GM21786 (cell line): Measurements from ENCODE around the gene CYP17A1.
"Not testable (repeated sequence)": the region's sequence is repeated elsewhere in the genome, so short reads cannot be mapped to it uniquely, and the experiment has no call there.

ENCODE experiments used
- ATAC-seq: cut with Tn5 transposase; IDR thresholded peaks from one replicate; pipeline ENCODE4 v1.9.1; 2021; ENCODE audit not compliant: unreplicated experiment

CYP17A1 gene

DNA sequence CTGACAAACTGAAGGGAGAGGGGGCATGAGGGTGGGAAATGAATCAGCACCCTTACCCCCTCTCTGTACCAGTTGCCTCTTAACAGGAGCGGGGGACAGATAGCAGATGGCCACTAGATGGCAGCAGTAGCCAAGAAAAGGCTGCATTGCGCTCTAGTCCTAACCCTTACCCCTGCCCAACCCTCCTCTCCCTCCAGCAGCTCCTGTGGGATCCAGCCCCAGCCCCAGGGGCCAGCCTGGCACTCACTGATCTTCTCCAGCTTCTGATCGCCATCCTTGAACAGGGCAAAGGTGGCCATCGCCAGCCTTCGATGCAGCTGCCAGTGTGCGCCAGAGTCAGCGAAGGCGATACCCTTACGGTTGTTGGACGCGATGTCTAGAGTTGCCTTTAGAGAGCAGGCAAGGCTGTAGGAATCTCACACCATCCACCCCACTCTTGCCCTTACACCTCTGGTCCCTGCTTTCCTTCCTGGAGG lies 2.2 kb downstream of the CYP17A1 start:
- peak; percentile 53 for ATAC-seq

DNA sequence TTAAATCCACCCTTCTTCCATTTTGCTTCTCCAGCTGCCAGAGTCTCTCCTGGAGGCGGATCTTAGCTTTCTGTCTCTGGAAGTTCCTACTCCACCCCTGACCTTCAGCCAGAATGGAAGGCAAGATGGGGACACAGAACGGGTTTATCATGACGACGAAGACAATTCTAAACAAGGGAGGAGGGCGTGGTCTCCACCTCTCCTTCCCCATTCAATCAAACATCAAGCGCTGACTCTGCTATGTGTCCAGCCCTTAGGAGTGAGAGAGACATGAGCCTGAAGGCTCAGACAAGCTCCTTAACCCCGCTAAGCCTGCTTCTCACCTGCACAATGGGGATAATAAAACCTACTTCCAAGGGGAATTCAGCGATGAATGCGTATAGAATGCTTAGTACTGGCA lies 3.1 kb downstream of the CYP17A1 start:
- no peak for ATAC-seq

DNA sequence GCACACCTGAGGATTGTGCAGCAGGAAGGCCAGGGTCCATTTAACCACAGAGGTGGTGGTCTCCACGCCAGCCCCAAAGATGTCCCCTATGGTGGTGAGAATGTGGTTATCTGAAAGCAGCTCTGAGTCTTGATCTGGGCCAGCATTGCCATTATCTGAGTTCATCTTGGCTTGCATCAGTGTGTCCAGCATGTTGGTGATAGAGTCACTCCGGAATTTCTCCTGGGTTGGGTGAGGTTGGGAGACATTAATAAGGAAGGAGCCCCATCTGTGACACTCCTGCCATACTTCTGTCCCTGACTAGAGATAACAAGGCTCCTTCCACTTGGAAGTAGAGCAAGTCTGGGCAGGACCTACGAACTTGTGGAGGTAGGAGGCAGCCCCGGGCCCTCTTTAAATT lies 4.2 kb downstream of the CYP17A1 start:
- no peak for ATAC-seq

DNA sequence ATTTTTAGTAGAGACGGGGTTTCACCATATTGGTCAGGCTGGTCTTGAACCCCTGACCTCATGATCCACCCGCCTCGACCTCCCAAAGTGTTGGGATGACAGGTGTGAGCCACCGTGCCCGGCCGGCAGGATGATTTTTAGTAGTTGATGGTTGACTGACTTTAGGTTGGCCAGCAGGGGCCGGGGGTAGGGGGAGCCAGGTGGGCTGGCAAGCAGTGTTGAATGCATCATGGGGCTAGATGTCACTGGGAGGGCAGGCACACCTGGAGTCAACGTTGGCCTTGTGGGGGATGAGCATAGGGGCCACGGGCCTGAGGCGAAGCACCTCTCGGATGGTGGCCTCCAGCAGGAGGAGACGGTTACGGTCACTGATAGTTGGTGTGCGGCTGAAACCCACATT lies 5.0 kb downstream of the CYP17A1 start:
- no peak for ATAC-seq

DNA sequence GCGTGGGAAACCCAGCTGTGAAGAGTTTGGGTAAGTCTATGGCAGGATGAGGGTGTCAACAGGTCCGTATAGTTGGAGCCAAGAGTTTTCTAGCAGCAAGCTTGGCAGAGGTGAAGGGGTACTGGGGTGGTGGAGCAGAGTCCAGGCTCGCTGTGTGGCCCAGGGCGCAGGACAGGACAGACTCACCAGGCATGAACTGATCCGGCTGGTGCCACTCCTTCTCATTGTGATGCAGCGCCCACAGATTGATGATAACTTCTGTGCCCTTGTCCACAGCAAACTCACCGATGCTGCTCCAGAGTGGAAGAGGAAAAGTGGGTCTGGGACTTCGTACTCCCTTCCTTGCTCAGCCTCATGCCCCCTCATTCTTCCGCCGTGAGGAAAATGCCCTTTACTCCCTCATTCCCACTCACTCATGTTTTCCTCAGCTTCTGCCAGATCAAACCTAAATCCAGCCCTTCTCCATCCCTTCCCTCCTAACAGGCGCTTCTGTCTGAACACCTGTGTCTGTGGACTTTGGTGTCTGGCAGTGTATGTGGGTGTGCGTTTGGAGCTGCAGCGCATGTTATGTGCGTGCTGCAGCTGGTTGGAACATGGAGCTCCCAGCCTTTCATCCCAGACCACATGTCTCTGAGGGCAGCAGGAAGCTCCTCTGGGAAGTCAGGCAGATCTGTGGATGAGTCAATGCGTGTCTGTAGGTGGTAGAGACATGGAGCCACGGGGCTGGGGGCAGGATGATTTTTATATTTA lies 5.7 kb downstream of the CYP17A1 start:
- no peak for ATAC-seq

DNA sequence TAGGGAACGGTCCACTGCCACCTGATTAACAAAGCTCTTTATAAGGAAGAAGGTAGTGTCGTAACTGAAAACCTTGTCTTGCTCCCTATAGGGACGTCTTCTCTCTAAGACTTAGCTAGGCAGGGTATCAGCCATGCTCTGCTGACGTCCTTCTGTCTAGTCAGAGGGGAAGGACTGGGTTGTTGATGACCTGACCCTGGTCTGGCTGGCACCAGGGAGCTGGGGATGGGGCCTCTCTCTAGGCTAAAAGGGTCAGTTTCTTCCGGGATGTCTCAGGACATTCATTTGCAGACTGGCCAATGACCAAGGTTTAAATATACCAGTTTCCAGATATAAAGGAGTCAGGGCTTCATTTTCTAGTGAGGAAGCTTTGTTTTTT lies 9.6 kb downstream of the CYP17A1 start:
- ATAC-seq, result no peak

DNA sequence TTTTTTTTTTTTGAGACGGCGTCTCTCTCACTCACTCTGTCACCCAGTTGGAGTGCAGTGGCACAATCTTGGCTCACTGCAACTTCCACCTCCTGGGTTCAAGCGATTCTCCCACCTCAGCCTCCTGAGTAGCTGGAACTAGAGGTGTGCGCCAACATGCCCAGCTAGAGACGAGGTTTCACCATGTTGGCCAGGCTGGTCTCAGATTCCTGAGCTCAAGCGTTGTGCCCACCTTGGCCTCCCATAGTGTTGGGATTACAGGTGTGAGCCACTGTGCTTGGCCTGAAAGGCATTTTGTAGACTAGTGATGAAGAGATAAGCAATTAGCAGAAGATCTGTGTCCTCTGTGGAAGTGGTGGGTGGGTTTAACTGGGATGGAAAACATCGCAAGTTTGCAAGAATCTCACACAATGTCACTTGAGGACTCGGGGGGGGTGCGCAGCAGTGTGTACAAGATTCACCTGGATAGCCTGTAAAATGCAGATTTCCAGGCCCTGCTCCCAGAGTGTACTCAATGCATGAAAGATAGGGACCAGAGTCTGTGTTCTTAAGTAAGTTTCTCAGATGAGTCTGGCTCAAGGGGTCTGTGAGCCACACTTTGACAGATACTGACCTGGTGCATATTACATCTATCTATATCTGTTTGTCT lies 10.9 kb downstream of the CYP17A1 start:
- no peak for ATAC-seq

DNA sequence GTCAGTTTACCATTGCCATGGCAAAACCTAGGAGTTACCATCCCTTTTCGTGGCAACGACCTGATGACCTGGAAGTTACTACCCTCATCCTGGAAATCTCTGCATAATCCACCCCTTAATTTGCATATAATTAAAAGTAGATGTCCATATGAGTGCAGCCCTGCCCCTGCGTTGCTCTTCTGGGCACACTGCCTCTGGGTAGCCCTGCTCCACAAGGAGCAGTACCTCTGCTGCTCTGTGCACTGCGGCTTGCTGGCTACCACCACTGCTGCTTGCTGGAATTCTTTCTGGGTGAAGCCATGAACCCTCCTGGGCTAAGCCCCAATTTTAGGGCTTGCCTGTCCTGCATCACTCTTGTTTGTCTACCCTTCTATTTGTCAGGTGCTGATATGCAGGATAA lies 12.5 kb downstream of the CYP17A1 start:
- no peak for ATAC-seq

DNA sequence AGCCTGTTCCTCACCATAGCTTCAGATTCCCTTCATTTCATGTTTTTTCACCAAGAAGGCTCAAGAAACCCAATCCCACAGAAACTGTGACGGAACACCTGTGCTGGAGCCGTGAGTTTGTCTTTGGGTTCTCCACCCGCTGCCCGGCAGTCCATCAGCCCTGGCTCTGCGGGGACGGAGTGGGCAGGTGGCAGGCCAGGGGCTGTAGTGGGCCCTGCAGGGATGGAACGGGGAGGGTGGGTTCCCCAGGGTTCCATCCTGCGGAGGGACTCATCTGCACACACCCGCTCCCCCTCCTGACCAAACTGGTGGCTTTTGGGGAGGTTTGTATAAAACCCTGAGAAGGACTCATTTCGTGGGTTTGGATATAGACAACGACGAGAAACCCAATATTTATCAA lies 15.0 kb downstream of the CYP17A1 start:
- no peak for ATAC-seq

DNA sequence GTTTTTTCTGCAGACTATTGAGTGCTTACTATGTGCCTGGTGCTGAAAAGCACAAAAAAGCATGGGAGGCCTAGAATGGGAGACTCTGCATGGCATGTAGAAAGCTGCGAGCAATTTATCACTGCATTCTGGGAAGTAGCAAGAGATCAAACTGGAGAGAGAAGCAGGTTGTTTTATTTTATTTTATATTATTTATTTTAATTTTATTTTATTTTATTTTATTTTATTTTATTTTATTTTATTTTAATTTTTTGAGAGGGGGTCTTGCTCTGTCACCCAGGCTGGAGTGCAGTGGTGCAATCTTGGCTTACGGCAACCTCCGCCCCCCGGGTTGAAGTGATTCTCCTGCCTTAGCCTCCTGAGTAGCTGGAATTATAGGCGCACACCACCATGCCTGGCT lies 17.2 kb downstream of the CYP17A1 start:
- not testable (repeated sequence) for ATAC-seq

DNA sequence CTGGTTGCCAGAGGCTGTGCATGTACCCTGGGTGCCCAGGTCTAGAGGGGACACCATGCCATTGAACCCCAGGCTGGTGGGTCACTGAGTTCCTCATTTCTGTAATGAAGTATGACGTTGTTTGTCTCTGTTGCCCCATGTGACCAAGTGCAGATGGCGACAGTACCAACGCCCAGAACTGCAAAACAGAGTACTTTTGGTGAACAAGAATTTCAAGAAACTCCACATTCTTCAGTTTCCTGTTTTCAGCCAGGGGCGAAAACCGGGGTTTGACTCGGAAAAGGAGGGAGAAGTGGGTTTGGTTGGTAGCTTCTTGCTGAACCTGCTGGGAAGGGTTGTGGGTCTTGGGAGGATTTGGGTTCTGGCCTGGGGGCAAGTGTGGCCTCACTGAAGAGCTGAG lies 18.2 kb downstream of the CYP17A1 start:
- ATAC-seq, result no peak

DNA sequence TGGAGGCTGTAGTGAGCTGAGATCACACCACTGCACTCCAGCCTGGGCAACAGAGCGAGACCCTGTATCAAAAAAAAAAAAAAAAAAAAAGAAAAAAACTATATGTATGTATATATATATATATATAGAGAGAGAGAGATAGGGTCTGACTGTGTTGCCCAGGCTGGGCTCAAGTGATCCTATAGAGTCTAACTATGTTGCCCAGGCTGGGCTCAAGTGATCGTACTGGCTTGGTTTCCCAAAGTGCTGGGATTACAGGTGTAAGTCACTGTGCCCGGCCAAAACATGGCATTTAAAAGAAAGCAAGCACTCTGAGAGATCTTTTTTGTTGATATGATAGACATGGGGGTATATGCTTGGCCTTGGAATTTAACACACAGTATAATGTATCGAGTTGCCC lies 20.0 kb downstream of the CYP17A1 start:
- no peak for ATAC-seq

DNA sequence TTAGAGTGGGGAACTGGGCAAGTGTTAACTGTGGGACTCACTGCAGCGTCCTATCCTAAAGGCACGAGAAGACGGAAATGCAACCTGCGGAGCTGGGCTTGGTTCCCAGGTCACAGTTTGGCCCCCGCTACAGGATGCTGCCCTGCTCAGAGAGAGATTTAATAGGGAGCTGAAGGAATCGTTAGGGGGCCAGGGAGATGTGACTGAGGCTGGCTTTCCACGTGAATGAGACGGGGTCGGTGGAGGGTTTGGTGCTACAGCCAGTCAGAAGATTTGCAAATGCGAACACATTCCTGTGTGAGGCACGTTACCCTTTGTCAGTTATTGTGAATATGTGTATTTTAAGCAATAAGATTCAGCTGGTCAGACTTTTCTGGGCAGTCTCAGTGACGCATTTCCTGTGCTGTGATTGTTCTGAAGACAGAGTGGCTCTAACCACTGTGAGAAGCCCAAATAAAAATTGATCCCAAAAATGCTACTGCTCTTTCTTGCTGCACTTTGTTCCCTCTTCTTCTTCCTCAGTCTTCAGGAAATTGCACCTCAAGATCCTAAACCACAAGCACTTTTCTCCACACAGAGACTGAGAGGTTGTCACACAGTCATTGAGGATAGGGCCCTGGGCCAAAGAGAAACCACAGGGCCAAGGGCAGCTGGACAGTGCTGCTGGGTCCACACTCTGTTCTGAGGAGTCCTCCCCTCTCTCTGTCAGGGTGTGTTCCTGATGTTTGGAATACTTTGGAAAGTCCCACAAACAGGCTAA lies 21.2 kb downstream of the CYP17A1 start:
- ATAC-seq, result no peak

DNA sequence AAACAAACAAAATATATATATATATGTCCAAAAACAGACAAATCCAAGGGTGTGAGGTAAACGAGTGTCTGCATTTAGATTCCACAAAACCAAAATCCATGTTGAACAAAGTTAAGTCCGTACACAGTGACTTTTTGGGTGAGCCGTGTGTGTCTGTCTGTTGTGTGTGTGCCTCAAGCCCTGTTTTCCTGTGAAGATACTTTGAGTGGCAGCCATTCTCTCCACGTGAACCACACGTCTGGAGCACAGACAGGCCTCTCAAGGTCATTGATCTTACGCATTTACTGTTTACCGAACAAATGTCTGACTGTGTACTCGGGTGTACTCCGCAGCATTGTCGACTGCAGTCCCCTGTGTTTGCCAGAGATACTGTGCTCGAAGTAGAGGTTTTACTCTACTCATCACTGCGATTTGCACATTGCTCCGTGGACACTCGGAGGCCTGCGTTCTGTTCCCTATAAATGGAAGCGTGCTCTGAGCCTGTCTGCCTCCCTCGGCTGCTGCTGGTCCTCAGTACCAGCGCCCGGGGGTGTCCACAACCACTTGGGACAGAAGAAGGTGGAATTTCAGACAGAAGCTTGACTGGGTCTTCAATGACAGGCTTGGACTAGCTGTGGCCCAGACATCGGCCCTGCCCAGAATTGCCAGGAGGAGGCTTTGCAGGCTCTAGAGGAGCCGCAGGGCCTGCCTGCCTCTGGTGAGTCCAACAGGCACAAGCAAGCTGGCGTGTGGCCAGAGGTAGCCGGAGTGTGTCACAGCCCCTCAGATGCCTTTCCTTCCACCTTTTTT lies 22.1 kb downstream of the CYP17A1 start:
- no peak for ATAC-seq

DNA sequence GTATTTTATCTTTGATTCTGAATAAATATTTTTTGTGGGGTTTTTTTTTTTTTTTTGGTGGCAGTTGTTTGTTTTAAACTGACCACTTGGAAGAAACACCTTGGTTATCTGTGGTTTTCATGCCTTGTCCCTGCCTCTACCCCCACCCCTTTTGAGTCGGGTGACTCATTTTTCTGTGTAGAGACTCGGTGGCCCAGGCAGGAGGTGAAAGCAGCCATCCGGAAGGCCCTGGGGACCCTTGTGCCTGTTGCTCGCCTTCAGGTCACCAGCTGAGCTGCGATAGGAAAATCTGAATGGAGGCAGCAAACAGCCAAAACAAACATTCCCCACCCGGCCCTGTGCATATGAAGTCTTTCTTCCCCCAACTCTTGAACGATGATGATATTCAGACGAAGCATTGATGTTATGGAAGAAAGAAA lies 22.8 kb downstream of the CYP17A1 start:
- ATAC-seq, result no peak

DNA sequence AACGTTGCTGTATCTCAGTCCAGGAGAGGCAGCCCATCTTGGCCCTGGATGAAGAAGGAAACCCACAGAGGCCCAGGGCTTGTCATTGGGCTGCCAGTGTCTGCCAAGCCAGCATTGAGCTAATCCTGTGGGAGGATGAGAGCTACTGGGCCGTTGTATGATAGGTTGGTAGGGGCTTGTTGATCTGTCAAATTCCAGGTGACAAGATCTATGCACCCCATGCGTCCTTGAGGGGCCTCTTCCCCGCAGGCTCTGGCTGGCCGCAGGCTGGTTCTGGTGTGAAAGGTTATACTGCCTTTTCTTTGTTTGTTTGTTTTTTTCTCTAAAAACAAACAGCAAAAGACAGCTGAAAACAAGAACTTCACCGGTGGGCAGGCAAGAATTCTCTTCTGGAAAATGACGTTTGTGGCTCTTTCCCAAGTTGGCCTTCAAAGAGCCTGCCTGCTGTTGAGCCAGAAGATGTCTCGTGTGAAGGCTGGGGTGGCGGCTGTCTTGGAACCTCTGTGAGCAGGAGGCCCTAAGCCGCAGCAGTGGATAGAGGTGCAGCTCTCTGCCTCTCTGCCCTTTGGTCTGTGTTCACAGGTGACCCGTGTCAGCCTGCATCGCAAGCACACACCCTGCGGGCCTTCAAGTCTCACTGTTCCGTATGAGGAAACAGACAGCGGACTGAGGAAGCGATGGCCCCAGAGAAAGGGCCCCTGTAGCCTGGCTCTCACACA lies 23.3 kb downstream of the CYP17A1 start:
- no peak for ATAC-seq

DNA sequence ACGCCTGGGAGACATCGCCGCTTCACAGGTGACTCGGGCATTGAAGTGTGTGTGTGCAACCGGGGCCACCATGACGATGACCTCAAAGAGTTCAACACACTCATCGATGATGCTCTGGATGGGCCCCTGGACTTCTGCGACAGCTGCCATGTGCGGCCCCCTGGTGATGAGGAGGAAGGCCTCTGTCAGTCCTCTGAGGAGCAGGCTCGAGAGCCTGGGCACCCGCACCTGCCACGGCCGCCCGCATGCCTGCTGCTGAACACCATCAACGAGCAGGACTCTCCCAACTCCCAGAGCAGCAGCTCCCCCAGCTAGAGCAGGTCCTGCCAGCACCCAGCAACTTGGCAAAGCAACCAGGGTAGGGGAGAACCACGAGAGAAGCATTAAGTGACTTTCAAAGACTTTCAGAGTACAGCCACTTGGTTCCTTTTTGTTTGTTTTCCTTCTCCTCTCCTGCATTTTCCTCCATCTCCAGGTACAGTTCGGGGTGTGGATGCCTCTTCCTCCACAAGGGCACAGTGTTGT lies 24.1 kb downstream of the CYP17A1 start:
- no peak for ATAC-seq

DNA sequence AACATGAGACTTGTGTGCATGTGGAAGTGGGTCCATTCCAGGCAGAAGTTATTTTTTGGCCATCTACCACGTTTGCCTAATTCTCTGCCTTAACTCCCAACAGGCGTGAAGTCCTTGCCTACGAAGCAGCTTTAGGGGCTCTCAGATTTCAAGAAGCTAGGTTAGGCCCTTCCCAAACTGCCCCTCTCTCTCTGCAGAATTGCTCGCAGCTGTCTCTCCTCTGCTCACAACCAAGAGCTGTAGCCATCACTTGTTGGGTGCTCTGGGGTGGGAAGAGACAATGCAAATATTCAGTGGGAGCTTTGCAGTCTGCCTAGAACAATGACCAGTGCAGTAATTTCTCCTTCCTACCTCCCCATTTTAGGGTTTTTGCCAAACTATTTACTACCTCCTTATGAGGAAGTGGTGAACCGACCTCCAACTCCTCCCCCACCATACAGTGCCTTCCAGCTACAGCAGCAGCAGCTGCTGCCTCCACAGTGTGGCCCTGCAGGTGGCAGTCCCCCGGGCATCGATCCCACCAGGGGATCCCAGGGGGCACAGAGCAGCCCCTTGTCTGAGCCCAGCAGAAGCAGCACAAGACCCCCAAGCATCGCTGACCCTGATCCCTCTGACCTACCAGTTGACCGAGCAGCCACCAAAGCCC lies 24.9 kb downstream of the CYP17A1 start:
- ATAC-seq, result no peak

DNA sequence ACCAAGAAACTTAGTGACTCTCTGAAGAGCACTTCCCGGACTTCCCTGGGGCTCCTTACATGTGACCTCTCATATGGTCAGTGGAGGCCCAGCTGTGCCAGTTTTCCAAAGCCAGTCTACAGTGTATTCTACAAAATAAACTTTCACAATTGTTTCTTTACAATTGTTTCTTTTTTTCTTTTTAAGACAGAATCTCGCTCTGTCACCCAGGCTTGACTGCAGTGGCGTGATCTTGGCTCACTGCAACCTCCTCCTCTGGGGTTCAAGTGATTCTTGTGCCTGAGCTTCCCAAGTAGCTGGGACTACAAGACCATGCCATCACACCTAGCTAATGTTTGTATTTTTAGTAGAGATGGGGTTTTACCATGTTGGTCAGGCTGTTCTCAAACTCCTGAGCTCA lies 25.9 kb downstream of the CYP17A1 start:
- no peak for ATAC-seq

DNA sequence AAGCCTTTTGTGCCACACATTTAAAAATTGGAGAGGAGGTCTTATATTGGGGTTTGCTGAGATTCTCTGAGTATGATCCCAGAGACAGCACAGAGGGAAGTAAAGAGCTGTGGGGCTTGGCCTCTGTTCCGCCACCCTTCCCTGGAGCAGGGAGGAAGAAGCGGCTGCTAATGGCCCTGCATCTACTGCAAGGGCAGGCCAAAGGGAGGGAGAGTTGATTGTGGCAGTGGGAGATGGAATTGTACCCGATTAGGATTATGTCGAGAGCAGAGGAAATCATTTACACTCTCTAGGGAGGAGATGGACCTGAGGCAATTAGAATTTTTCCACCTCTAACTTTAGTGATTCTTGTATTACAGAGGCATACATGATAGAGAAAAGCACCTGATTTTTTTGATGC lies 28.8 kb downstream of the CYP17A1 start:
- no peak for ATAC-seq
